A549 treated with RU486 at 1 μM for 4 hours (cell line): ENCODE data around the gene KCNRG. TPM values are rescaled to one million over a fixed set of nuclear protein-coding genes. Genes with fewer than 3 reads are reported as not detected.

Experiments
- total RNA-seq: library from RNA; stranded (reverse); fragments of 200-300 nt; extraction: Qiagen RNA extraction; gene quantifications from 5 replicates; pipeline ENCODE4 v1.2.3, GENCODE V29; 2022; ENCODE audit warnings: low read depth

Gene KCNRG, protein sequence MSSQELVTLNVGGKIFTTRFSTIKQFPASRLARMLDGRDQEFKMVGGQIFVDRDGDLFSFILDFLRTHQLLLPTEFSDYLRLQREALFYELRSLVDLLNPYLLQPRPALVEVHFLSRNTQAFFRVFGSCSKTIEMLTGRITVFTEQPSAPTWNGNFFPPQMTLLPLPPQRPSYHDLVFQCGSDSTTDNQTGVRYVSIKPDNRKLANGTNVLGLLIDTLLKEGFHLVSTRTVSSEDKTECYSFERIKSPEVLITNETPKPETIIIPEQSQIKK
- total RNA-seq: 0.24 to 0.89 TPM (median 0.47 TPM) in 5 replicates

DNA sequence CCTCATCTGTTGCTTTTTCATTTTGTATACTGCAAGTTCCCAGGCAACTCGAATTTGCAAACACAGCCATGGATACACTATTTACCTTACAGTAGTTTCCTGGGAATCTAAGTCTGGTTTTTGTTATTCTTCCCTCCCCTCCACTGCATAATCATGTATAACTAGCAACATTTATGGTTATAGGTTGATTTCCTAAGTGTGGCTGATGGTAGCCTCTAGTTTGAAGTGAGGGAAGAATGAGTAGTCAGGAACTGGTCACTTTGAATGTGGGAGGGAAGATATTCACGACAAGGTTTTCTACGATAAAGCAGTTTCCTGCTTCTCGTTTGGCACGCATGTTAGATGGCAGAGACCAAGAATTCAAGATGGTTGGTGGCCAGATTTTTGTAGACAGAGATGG is at the start of gene KCNRG:
TSS of gene KCNRG (plus strand) at position 187 of the 400 bp plus-strand sequence. CDS start at position 237, 50 bp downstream.

DNA sequence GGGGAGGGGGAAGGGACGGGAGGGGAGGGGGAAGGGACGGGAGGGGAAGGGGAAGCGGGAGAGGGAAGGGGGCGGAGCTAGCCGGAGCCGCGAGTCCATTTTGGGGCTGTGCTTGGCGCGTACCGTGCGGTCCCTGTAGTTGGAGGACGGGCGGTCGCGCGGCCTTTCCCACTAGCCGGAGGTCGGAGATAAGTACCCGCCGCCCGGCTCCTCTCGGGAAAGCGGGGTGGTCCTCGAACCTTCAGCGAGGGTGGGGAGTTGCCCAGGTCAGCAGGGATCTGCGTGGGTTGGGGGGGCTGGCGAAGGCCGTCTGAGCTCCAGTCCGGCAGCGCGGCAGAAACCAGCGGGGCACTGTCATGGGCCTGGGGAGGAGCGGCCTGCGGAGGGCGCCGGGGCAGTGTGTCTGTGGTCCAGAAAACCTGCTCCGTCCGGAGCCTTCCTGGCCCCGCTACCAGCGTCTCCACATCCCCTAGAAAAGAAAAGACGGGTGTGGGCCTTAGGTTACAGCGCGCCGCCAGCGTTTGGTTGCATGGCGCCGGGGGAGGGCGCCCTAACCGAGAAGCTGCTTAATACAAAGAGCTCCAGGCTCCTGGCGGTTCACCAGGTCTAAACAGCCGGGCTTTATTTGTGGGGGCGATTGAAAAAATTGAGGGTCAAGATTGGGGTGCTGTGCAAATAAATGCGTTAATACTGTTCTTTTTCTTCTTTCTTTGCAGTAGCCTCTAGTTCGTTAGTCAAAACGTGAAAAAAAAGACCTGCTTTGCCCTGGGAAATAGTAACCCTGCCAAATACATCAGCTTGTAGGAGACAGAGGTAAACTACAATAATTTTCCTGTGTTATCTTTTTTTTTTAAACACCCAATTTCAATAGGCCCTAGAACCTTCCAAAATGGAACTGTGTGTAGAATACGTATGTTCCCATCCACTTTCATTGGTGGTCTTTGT is 18.0 kb upstream of the KCNRG start, which contains the start of gene TRIM13:
TSS of gene TRIM13 (plus strand) at position 92 of the 945 bp plus-strand sequence. CDS start 14,899 bp downstream, outside the sequence.

Other genes starting within 250 kb of the KCNRG start
- gene KPNA3, start 222.8 kb upstream of the KCNRG start, total RNA-seq: 12.5 to 29.4 TPM (median 27.0 TPM) in 5 replicates
- gene SPRYD7, start 79.1 kb upstream of the KCNRG start, total RNA-seq: 6.3 to 10.4 TPM (median 9.3 TPM) in 5 replicates
- 12.4 to 16.3 TPM (median 13.6 TPM) in 5 replicates for gene TRIM13, start 18.4 kb upstream of the KCNRG start, total RNA-seq